WTC11 (cell line): ENCODE measurements around the gene PIGU. TPM values are rescaled to one million over a fixed set of nuclear protein-coding genes. Genes with fewer than 3 reads are reported as not detected.
"Not testable (repeated sequence)": the region's sequence is repeated elsewhere in the genome, so short reads cannot be mapped to it uniquely, and the experiment has no call there.

Source experiments
- ATAC-seq: fragments of 200-7000 bp; cut with Tn5 transposase; 2 replicates; pipeline ENCODE4 v1.10.0; 2021; ENCODE audit warnings: mild to moderate bottlenecking, moderate library complexity
- CTCF ChIA-PET: fragments of 300-600 bp; sonication (Branson Sonifier 250); formaldehyde crosslinking; loops from one replicate; lab custom pipeline; 2021; ENCODE audit warnings: antibody characterized with exemption; lab: Charles Lee
- POLR2A ChIA-PET: fragments of 350-600 bp; sonication (Branson Sonifier 250); formaldehyde crosslinking; loops from one replicate; lab custom pipeline; 2021; ENCODE audit warnings: antibody characterized with exemption; lab: Charles Lee
- DNase-seq: peaks from one replicate; pipeline ENCODE4 v3.0.0; 2021; ENCODE audit warnings: low spot score
- H3K27ac Mint-ChIP-seq: 2 replicates; pipeline ENCODE4 v1.8.0; 2021; ENCODE audit warnings: mixed read lengths
- H3K27me3 Mint-ChIP-seq: 2 replicates; pipeline ENCODE4 v1.8.0; 2021; ENCODE audit warnings: low read depth, mild to moderate bottlenecking, moderate library complexity, mixed read lengths
- H3K36me3 Mint-ChIP-seq: 2 replicates; pipeline ENCODE4 v1.8.0; 2021; ENCODE audit warnings: mixed read lengths
- H3K4me1 Mint-ChIP-seq: 2 replicates; pipeline ENCODE4 v1.8.0; 2022; ENCODE audit warnings: mixed read lengths
- H3K4me3 Mint-ChIP-seq: 2 replicates; pipeline ENCODE4 v1.8.0; 2021; ENCODE audit warnings: mild to moderate bottlenecking, moderate library complexity, mixed read lengths
- H3K9me3 Mint-ChIP-seq: 2 replicates; pipeline ENCODE4 v1.8.0; 2021; ENCODE audit warnings: mixed read lengths
- EMX1 ChIP-seq: fragments of 250-450 bp; sonication (Bioruptor Pico); IDR thresholded peaks from 2 replicates; pipeline ENCODE4 v1.8.0; 2021; ENCODE audit warnings: mild to moderate bottlenecking
- GABPB1 ChIP-seq: sonication (generic); formaldehyde crosslinking; IDR thresholded peaks from 2 replicates; pipeline ENCODE4 v1.8.1; 2023; ENCODE audit warnings: mild to moderate bottlenecking, missing genetic modification reagents
- GRHL2 ChIP-seq: fragments of 250-450 bp; sonication (Bioruptor Pico); IDR thresholded peaks from 2 replicates; pipeline ENCODE4 v1.8.0; 2022; ENCODE audit warnings: mild to moderate bottlenecking, moderate library complexity; ENCODE audit not compliant: insufficient replicate concordance, severe bottlenecking
- IRF2 ChIP-seq: sonication (generic); formaldehyde crosslinking; IDR thresholded peaks from 2 replicates; pipeline ENCODE4 v1.8.0; 2022; ENCODE audit warnings: low read depth, missing genetic modification reagents, borderline replicate concordance
- JAZF1 ChIP-seq: fragments of 250-450 bp; sonication (Bioruptor Pico); IDR thresholded peaks from 2 replicates; pipeline ENCODE4 v1.9.0; 2021; ENCODE audit warnings: moderate library complexity, mild to moderate bottlenecking, inconsistent platforms
- KAT7 ChIP-seq: sonication (generic); formaldehyde crosslinking; IDR thresholded peaks from 2 replicates; pipeline ENCODE4 v1.8.1; 2023; ENCODE audit warnings: missing genetic modification reagents, mild to moderate bottlenecking, borderline replicate concordance
- NFATC4 ChIP-seq: fragments of 250-450 bp; sonication (Bioruptor Pico); IDR thresholded peaks from 2 replicates; pipeline ENCODE4 v1.9.0; 2021; ENCODE audit warnings: mild to moderate bottlenecking
- NR3C1 ChIP-seq: sonication (generic); formaldehyde crosslinking; conservative IDR thresholded peaks from 2 replicates; pipeline ENCODE4 v1.8.1; 2023; ENCODE audit warnings: low read depth, mild to moderate bottlenecking, missing genetic modification reagents
- SP1 ChIP-seq: sonication (generic); formaldehyde crosslinking; conservative IDR thresholded peaks from 2 replicates; pipeline ENCODE4 v1.8.1; 2022; ENCODE audit warnings: missing genetic modification reagents
- TEAD1 ChIP-seq: sonication (generic); formaldehyde crosslinking; IDR thresholded peaks from 2 replicates; pipeline ENCODE4 v1.8.0; 2022; ENCODE audit warnings: mild to moderate bottlenecking, missing genetic modification reagents
- ZNF219 ChIP-seq: sonication (generic); formaldehyde crosslinking; IDR thresholded peaks from 2 replicates; pipeline ENCODE4 v1.8.0; 2023; ENCODE audit warnings: missing genetic modification reagents, mild to moderate bottlenecking, borderline replicate concordance
- ZNF317 ChIP-seq: sonication (generic); formaldehyde crosslinking; IDR thresholded peaks from 2 replicates; pipeline ENCODE4 v1.8.1; 2023; ENCODE audit warnings: low read depth, mild to moderate bottlenecking, moderate library complexity, missing genetic modification reagents, borderline replicate concordance
- ZNF416 ChIP-seq: fragments of 250-450 bp; sonication (Bioruptor Pico); IDR thresholded peaks from 2 replicates; pipeline ENCODE4 v1.9.0; 2021; ENCODE audit warnings: mild to moderate bottlenecking, inconsistent platforms
- total RNA-seq: library from RNA; stranded (reverse); gene quantifications from 3 replicates; pipeline ENCODE4 v1.2.3, GENCODE V29; 2021
- TF ChIP-seq, protein P1 (sequence below): sonication (generic); formaldehyde crosslinking; IDR thresholded peaks from 2 replicates; pipeline ENCODE4 v1.8.0; 2022; ENCODE audit warnings: mild to moderate bottlenecking, missing genetic modification reagents
- TF ChIP-seq, protein P2 (sequence below): fragments of 250-450 bp; sonication (Bioruptor Pico); IDR thresholded peaks from 2 replicates; pipeline ENCODE4 v1.9.0; 2021; ENCODE audit warnings: mild to moderate bottlenecking
- TF ChIP-seq, protein P3 (sequence below): sonication (generic); formaldehyde crosslinking; conservative IDR thresholded peaks from 2 replicates; pipeline ENCODE4 v1.8.1; 2022; ENCODE audit warnings: mild to moderate bottlenecking, missing genetic modification reagents
- TF ChIP-seq, protein P4 (sequence below): sonication (generic); formaldehyde crosslinking; IDR thresholded peaks from 2 replicates; pipeline ENCODE4 v1.8.0; 2022; ENCODE audit warnings: mild to moderate bottlenecking, missing genetic modification reagents

Gene PIGU
- total RNA-seq, 1 experiment from 2014 or later: 24.8 TPM

DNA sequence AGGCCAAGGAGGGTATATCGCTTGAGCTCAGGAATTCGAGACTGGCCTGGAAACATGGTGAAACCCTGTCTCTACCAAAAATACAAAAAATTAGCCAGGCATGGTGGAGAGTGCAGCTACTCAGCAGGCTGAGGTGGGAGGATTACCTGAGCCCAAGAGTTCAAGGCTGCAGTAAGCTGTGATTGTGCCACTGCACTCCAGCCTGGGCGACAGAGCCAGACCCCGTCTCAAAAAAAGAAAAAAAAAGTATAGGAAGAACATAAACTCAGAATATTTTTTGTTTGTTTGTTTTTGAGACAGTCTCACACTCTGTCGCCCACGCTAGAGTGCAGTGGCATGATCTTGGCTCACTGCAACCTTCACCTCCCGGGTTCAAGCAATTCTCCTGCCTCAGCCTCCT lies 12.1 kb downstream of the PIGU start:
- ATAC-seq, DNase-seq, H3K27ac Mint-ChIP-seq, H3K4me1 Mint-ChIP-seq, H3K36me3 Mint-ChIP-seq, H3K9me3 Mint-ChIP-seq, H3K27me3 Mint-ChIP-seq, POLR2A ChIA-PET, H3K4me3 Mint-ChIP-seq: not testable (repeated sequence)
- CTCF ChIA-PET: interaction anchor here (2.3 kb wide), 1 partner anchor 105 kb away, joined by 5 read pairs; no protein-coding TSS in a partner anchor

DNA sequence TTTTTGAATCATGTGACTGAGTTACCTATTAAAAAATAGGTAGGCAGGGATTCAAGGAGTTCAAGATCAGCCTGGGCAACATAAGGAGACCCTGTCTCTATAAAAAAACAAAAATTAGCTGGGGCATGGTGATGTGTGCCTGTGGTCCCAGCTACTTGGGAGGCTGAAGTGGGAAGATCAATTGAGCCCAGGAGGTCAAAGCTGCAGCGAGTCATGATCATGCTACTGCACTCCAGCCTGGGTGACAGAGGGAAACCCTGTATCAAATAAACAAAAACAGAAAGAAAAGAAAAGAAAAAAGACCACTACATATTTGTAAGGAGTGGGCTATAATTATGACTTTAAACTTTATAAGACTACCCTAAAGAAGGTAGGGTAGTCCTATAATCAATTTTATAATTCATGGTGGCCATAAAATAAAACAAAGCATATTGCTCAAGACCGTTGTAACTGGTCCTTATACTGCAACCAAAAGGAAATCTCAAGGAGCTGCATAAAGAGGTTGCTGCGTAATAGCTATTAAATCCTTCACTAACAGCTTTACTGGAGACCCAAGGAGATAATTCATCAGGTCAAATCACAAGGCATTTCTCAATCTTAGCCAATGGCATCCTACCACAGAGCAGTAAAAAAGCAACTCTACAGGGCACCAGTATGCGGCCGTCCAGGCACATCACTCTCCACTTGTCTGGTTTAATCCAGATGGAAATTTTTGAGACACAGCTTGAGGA lies 13.5 kb downstream of the PIGU start:
- no peaks in the 10 kb centered on the region for H3K4me1 Mint-ChIP-seq
- ATAC-seq: no peak

DNA sequence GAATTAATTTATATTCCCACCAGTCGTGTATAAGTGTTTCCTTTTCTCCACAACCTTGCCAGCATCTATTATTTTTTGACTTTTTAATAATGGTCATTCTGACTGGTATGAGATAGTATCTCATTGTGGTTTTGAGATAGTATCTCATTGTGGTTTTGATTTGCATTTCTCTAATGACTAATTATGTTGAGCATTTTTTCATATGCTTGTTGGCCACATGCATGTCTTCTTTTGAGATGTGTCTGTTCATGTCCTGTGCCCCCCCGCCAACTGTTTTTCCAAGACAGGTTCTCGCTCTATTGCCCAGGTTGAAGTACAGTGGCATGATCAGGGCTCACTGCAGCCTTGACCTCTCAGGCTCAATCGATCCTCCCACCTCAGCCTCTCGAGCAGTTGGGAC lies 15.1 kb downstream of the PIGU start:
- H3K4me1 Mint-ChIP-seq, CTCF ChIA-PET, H3K27me3 Mint-ChIP-seq, H3K27ac Mint-ChIP-seq, POLR2A ChIA-PET, DNase-seq, H3K9me3 Mint-ChIP-seq, H3K4me3 Mint-ChIP-seq, ATAC-seq: not testable (repeated sequence)
- H3K36me3 Mint-ChIP-seq: peaks cover 13% of the 10 kb centered on the region

More for the DNA sequence above, 13.5 kb downstream of the PIGU start:
- H3K27ac Mint-ChIP-seq: no peak overlapping the region
- DNase-seq: no peak
- ChIA-PET CTCF (interaction anchor here (0.6 to 2.3 kb wide), 3 partner anchors 14 to 433 kb away, joined by 3 to 5 read pairs (median 3); partner anchors contain the start of gene PIGU), POLR2A (no interaction called here)
- H3K27me3 Mint-ChIP-seq: no peaks in the 10 kb centered on the region
- TF ChIP-seq JAZF1 (CRISPR knock-in tag): no peak
- peaks cover 5% of the 10 kb centered on the region for H3K36me3 Mint-ChIP-seq
- H3K4me3 Mint-ChIP-seq: no peak overlapping the region
- no peaks in the 10 kb centered on the region for H3K9me3 Mint-ChIP-seq

DNA sequence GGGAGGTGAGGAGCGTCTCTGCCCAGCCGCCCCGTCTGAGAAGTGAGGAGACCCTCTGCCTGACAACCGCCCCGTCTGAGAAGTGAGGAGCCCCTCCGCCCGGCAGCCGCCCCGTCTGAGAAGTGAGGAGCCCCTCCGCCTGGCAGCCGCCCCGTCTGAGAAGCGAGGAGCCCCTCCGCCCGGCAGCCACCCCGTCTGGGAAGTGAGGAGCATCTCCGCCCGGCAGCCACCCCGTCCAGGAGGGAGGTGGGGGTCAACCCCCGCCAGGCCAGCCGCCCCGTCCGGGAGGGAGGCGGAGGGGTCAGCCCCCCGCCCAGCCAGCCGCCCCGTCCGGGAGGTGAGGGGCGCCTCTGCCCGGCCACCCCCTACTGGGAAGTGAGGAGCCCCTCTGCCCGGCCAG lies 18.2 kb downstream of the PIGU start:
- H3K9me3 Mint-ChIP-seq, H3K27me3 Mint-ChIP-seq, H3K4me3 Mint-ChIP-seq, DNase-seq, CTCF ChIA-PET, ATAC-seq, H3K4me1 Mint-ChIP-seq, POLR2A ChIA-PET, H3K27ac Mint-ChIP-seq: not testable (repeated sequence)
- peaks cover 16% of the 10 kb centered on the region for H3K36me3 Mint-ChIP-seq

DNA sequence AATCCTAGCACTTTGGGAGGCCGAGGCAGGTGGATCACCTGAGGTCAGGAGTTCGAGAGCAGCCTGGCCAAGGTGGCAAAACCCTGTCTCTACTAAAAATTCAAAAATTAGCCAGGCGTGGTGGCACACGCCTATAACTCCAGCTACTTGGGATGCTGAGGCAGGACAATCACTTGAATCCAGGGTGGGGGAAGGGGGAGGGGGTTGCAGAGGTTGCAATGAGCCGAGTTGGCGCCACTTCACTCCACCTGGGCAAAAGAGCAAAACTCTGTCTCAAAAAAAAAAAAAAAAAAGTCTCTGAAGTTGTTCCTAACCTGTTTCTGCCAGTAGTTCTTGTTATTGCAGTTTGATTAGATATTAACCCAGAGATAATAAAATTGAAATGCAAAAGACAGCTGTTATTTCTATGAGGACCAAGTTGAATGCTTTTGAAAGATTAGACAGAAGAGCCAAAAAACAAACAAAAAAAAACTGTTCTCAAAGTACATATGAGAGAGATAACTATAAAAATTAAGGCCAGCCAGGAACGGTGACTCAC lies 22.6 kb downstream of the PIGU start:
- Mint-ChIP-seq H3K4me3 (no peak overlapping the region), H3K4me1 (no peaks in the 10 kb centered on the region), H3K27me3 (no peaks in the 10 kb centered on the region), H3K9me3 (peaks cover 8% of the 10 kb centered on the region; the same call in 1 of the 2 replicates), H3K36me3 (peaks cover 34% of the 10 kb centered on the region), H3K27ac (no peak overlapping the region; the same call in 1 of the 2 replicates)
- DNase-seq (no peak), ATAC-seq (no peak)
- POLR2A ChIA-PET: no interaction called here
- TF ChIP-seq ZNF317 (CRISPR knock-in tag): no peak
- no peak for TF ChIP-seq SP1 (CRISPR knock-in tag)
- TF ChIP-seq GABPB1 (CRISPR knock-in tag): no peak
- TF ChIP-seq, protein P1, sequence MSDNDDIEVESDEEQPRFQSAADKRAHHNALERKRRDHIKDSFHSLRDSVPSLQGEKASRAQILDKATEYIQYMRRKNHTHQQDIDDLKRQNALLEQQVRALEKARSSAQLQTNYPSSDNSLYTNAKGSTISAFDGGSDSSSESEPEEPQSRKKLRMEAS (CRISPR knock-in tag): no peak
- no peak for TF ChIP-seq ZNF416
- TF ChIP-seq GRHL2 (CRISPR knock-in tag): no peak
- TF ChIP-seq KAT7 (CRISPR knock-in tag): no peak
- no peak for TF ChIP-seq ZNF219 (CRISPR knock-in tag)
- TF ChIP-seq NR3C1: no peak
- no peak for TF ChIP-seq EMX1 (CRISPR knock-in tag)
- TF ChIP-seq, protein P2, sequence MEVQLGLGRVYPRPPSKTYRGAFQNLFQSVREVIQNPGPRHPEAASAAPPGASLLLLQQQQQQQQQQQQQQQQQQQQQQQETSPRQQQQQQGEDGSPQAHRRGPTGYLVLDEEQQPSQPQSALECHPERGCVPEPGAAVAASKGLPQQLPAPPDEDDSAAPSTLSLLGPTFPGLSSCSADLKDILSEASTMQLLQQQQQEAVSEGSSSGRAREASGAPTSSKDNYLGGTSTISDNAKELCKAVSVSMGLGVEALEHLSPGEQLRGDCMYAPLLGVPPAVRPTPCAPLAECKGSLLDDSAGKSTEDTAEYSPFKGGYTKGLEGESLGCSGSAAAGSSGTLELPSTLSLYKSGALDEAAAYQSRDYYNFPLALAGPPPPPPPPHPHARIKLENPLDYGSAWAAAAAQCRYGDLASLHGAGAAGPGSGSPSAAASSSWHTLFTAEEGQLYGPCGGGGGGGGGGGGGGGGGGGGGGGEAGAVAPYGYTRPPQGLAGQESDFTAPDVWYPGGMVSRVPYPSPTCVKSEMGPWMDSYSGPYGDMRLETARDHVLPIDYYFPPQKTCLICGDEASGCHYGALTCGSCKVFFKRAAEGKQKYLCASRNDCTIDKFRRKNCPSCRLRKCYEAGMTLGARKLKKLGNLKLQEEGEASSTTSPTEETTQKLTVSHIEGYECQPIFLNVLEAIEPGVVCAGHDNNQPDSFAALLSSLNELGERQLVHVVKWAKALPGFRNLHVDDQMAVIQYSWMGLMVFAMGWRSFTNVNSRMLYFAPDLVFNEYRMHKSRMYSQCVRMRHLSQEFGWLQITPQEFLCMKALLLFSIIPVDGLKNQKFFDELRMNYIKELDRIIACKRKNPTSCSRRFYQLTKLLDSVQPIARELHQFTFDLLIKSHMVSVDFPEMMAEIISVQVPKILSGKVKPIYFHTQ (CRISPR knock-in tag): no peak
- TF ChIP-seq, protein P3, sequence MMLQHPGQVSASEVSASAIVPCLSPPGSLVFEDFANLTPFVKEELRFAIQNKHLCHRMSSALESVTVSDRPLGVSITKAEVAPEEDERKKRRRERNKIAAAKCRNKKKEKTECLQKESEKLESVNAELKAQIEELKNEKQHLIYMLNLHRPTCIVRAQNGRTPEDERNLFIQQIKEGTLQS (CRISPR knock-in tag): no peak
- TF ChIP-seq, protein P4, sequence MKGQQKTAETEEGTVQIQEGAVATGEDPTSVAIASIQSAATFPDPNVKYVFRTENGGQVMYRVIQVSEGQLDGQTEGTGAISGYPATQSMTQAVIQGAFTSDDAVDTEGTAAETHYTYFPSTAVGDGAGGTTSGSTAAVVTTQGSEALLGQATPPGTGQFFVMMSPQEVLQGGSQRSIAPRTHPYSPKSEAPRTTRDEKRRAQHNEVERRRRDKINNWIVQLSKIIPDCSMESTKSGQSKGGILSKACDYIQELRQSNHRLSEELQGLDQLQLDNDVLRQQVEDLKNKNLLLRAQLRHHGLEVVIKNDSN: no peak
- TF ChIP-seq NFATC4 (CRISPR knock-in tag): no peak
- no peak for TF ChIP-seq TEAD1 (CRISPR knock-in tag)
- no peak for TF ChIP-seq IRF2 (CRISPR knock-in tag)
- CTCF ChIA-PET: no interaction called here
